Activated CD4-positive, alpha-beta T cell treated with anti-CD3 and anti-CD28 coated beads, Interleukin-2, Interleukin-6, amounts not matched to agents 100 ng/mL and 50 ng/mL, durations not matched to agents 16 hours and 8 hours (primary cell): ENCODE data around the gene TBL1XR1.
A peak's percentile ranks its signal among the peaks of the same experiment; 100 is the strongest.
"Not testable (repeated sequence)": the region's sequence is repeated elsewhere in the genome, so short reads cannot be mapped to it uniquely, and the experiment has no call there.

Experiments used
- DNase-seq: peaks from one replicate; pipeline ENCODE4 v3.0.0-alpha.2; 2020

TBL1XR1 gene

GRCh38 chr3:177179281-177180067 is 17.8 kb downstream of the TBL1XR1 start:
- DNase-seq: no peak

- DNase-seq: no peak
These were observed 19.5 kb downstream of the TBL1XR1 start for GRCh38 chr3:177177749-177178221.

GRCh38 chr3:177174607-177175170 is 22.6 kb downstream of the TBL1XR1 start:
- no peak for DNase-seq

GRCh38 chr3:177169936-177170722 is 27.2 kb downstream of the TBL1XR1 start:
- DNase-seq: no peak

DNA sequence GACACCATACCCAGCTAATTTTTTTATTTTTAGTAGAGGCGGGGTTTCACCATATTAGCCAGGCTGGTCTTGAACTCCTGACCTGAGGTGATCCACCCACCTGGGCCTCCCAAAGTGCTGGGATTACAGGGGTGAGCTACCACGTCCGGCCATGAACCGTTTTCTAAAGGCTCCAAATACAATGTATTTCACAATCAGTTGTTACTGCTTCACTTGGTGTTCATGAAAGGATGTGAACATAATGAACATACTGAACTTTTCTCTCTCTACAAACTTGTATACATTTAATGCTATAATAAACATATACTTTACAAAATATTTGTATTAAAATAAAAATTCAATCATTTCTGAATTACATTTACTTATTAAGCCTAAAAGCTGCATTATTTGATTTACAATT is 28.9 kb downstream of the TBL1XR1 start:
- no peak for DNase-seq

GRCh38 chr3:177162742-177163141 is 34.5 kb downstream of the TBL1XR1 start:
- DNase-seq: no peak

- DNase-seq: not testable (repeated sequence)
These were observed 35.7 kb downstream of the TBL1XR1 start for GRCh38 chr3:177161603-177162002.

GRCh38 chr3:177158461-177158860 is 38.8 kb downstream of the TBL1XR1 start:
- no peak for DNase-seq

GRCh38 chr3:177157492-177157891 is 39.8 kb downstream of the TBL1XR1 start:
- DNase-seq: no peak

DNA sequence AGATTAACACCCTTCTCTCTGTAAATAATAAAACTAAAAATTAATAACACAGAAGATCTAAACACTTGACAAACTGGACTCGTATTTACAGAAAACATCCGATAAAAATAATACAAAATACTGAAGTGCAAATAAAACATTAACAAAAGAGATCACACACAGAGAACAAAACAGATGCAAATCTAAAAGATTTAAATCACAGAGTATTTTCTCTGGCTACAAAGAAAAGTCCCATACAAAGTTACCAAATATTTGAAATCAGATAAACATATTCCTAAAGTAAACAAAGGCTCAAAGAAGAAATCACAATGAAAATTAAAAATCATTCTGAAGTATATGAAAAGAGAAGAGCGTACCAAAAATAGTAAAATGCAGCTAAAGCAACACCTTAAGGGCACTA is 42.5 kb downstream of the TBL1XR1 start:
- DNase-seq: no peak

GRCh38 chr3:177150970-177151627 is 46.2 kb downstream of the TBL1XR1 start:
- peak; percentile 57 for DNase-seq

GRCh38 chr3:177150218-177150916 is 46.9 kb downstream of the TBL1XR1 start:
- DNase-seq: no peak

DNA sequence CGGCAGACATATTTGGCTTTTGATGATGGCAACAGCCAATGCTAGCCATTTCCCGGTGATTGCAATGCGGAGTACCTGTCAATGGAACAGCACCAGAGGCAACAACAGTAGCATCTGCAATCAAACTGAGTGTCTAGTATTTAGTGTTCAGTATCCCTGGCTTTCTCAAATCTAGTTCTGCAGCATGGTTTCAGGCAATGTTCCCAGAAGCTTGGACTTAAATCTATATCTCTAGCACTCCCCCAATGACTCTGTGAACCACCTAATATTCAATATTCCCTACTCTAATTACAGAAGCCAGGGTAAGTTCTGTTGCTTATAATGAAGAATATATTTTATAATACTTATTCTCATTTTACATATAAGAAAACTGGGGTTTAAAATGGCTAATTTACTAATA is 48.2 kb downstream of the TBL1XR1 start:
- DNase-seq: no peak

- DNase-seq: no peak
These were observed 49.5 kb downstream of the TBL1XR1 start for GRCh38 chr3:177147790-177148189.

- DNase-seq: peak; percentile 41
These were observed 50.6 kb downstream of the TBL1XR1 start for GRCh38 chr3:177146646-177147045.

DNA sequence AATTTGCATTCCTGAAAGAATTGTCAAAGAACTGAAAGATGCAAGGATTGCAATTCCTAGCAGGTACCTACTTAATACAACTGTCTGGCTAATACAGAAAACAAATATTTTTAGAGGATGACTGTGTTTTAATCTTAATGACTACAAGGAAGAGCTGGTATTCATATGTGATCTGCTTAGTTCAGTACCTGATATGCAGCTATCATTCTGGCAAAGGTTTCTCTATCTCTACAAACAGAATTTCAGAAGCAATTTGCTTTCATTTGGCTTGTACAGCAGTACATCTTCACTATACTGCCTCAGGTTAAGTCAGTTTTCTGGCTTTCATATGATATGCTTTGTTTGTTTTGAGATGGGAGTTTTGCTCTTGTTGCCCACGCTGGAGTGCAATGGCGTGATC is 51.3 kb downstream of the TBL1XR1 start:
- peak; percentile 18 for DNase-seq

- peak; percentile 13 for DNase-seq
These were observed 51.9 kb downstream of the TBL1XR1 start for GRCh38 chr3:177145381-177145780.

DNA sequence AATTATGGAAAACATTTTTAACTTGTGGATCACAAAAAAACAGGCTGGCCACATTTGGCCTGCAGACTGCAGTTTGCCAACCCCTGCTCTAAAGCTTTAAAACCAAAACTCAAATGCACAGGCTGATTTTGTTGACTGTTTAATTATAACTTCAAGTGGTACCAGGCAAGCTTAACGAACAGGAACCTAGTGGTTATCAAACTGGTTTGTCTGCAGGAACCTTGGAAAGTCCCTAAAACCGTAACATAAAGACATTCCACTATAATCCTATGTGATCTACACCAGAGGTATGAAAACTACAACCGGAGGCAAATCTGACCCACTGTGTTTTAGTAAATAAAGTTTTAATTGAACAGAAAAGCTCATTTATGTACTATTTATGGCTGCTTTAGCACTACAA is 52.4 kb downstream of the TBL1XR1 start:
- peak; percentile 73 for DNase-seq

GRCh38 chr3:177141899-177142646 is 55.2 kb downstream of the TBL1XR1 start:
- peak; percentile 16 for DNase-seq

DNA sequence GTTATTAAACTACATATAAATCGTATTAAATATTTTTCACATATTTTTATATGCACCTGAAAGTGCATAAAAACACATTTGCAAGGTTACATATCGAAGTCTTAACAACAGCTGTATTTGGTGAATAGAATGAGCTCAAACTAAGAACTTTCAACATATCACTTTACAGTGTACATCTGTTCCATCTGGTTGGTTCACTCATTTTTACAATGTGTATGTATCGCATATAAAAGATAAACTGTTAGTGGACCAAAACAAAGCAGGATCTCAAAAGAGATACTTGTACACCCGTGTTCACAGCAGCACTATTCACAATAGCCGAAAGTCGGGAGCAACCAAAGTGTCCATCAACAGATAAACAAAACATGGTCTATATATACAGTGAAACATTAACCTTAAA is 55.8 kb downstream of the TBL1XR1 start:
- peak; percentile 11 for DNase-seq

- peak; percentile 56 for DNase-seq
These were observed 58.1 kb downstream of the TBL1XR1 start for GRCh38 chr3:177139220-177139619.
